ENCODE measurements around the gene PSEN1. TPM values are rescaled to one million over a fixed set of nuclear protein-coding genes. Genes with fewer than 3 reads are reported as not detected.

The PSEN1 gene
- polyA plus RNA-seq, 1 donor (not counting 4 experiments of a cell fraction or from before 2014, with no cell fraction given), result 32.6 TPM

DNA sequence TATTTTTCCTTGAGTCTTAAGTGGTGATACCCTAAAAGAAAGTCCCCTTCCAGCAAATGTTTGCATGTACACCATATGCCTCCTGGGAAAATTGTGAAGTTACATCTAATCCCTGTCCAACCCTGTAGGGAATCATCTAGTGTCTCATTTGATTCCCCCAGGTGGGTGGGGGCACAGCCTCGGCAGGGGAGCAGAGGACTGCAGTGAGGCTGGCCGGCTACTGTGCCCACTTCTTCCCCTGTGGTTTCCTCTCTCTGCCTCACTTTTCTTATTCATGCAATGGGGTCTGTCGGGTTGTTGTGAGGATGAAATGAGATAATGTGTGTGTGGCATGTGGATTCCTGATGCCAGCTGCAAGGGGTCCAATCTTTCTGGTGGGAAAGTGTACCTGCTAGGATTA is 107.0 kb downstream of the PSEN1 start:
- H3K4me2 ChIP-seq (ENCODE audit: control insufficient read depth, extremely low read depth, insufficient read depth, low read depth, low read length), result no peak overlapping the region
- TF ChIP-seq EZH2 (IDR thresholded peaks at IDR 0.05; ENCODE audit: low read length), result no peak
- TF ChIP-seq, protein P1, sequence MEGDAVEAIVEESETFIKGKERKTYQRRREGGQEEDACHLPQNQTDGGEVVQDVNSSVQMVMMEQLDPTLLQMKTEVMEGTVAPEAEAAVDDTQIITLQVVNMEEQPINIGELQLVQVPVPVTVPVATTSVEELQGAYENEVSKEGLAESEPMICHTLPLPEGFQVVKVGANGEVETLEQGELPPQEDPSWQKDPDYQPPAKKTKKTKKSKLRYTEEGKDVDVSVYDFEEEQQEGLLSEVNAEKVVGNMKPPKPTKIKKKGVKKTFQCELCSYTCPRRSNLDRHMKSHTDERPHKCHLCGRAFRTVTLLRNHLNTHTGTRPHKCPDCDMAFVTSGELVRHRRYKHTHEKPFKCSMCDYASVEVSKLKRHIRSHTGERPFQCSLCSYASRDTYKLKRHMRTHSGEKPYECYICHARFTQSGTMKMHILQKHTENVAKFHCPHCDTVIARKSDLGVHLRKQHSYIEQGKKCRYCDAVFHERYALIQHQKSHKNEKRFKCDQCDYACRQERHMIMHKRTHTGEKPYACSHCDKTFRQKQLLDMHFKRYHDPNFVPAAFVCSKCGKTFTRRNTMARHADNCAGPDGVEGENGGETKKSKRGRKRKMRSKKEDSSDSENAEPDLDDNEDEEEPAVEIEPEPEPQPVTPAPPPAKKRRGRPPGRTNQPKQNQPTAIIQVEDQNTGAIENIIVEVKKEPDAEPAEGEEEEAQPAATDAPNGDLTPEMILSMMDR (optimal IDR thresholded peaks at IDR 0.05 in 1 of 3, IDR thresholded peaks at IDR 0.05 in 1 of 3, conservative IDR thresholded peaks at IDR 0.05 in 1 of 3; ENCODE audit: extremely low read depth in 1 of 3, insufficient read depth in 2 of 3, low read length in 3 of 3), result no peak
- dilution Hi-C loops (cut with MboI; ENCODE audit: extremely low pct_ligation_motif_present, low sequenced_read_pairs), result no loop called here
- FAIRE-seq, result no peak
- H2AFZ ChIP-seq (ENCODE audit: control insufficient read depth, low read length), result no peak overlapping the region
- no peak overlapping the region for H3K4me3 ChIP-seq (ENCODE audit: control insufficient read depth in 2 of 3, extremely low read depth in 1 of 3, insufficient read depth in 2 of 3, low read depth in 1 of 3, low read length in 3 of 3)
- peaks cover 42% of the 10 kb centered on the region for H3K4me1 ChIP-seq (ENCODE audit: control insufficient read depth, extremely low read depth, insufficient read depth, low read length)
- peaks cover 22% of the 10 kb centered on the region for H3K27me3 ChIP-seq (ENCODE audit: control insufficient read depth, extremely low read depth, insufficient read depth, low read length)
- H3K9ac ChIP-seq (ENCODE audit: control insufficient read depth, extremely low read depth, insufficient read depth, low read length), result no peak overlapping the region
- H3K79me2 ChIP-seq (ENCODE audit: control insufficient read depth, insufficient read depth, low read length), result peaks cover 10% of the 10 kb centered on the region
- H3K9me3 ChIP-seq (ENCODE audit: control insufficient read depth, low read depth, low read length), result no peaks in the 10 kb centered on the region
- H3K36me3 ChIP-seq (ENCODE audit: control insufficient read depth in 2 of 2, extremely low read depth in 1 of 2, insufficient read depth in 2 of 2, low read length in 2 of 2), result no peaks in the 10 kb centered on the region
- no peak overlapping the region for H3K27ac ChIP-seq (ENCODE audit: control insufficient read depth, insufficient read depth, low read length)
- H4K20me1 ChIP-seq (ENCODE audit: control insufficient read depth, extremely low read depth, insufficient read depth, low read length), result no peaks in the 10 kb centered on the region
- peaks cover 3% of the 10 kb centered on the region for H3K9me1 ChIP-seq (ENCODE audit: control insufficient read depth, extremely low read depth, insufficient read depth, low read length)
- no peak for DNase-seq (ENCODE audit: low read depth, low spot score)

DNA sequence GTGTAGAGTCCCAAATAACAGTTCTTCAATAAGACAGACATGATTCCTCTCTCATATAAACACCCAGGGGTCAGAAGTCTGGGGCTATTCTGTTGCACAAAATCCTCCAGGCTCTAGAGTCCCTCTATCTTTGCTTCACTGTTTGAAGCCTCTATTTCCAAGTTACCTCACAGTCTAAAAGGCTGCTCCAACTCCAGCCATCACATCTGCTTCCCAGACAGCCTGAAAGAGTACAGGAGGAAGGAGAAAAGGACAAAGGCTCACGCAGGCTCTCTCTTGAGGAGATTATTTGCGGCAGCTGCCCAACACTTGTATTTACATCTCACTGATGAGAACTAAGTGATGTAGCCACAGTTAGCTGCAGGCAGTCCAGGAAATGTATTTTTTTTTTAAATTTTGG is 107.4 kb downstream of the PSEN1 start:
- no peaks in the 10 kb centered on the region for H4K20me1 ChIP-seq (ENCODE audit: control insufficient read depth, extremely low read depth, insufficient read depth, low read length)
- no peaks in the 10 kb centered on the region for H3K9me3 ChIP-seq (ENCODE audit: control insufficient read depth, low read depth, low read length)
- peaks cover 10% of the 10 kb centered on the region for H3K79me2 ChIP-seq (ENCODE audit: control insufficient read depth, insufficient read depth, low read length)
- H2AFZ ChIP-seq (ENCODE audit: control insufficient read depth, low read length), result no peak overlapping the region
- no peaks in the 10 kb centered on the region for H3K36me3 ChIP-seq (ENCODE audit: control insufficient read depth in 2 of 2, extremely low read depth in 1 of 2, insufficient read depth in 2 of 2, low read length in 2 of 2)
- TF ChIP-seq EZH2 (IDR thresholded peaks at IDR 0.05; ENCODE audit: low read length), result no peak
- TF ChIP-seq, protein P1 (optimal IDR thresholded peaks at IDR 0.05 in 1 of 3, IDR thresholded peaks at IDR 0.05 in 1 of 3, conservative IDR thresholded peaks at IDR 0.05 in 1 of 3; ENCODE audit: extremely low read depth in 1 of 3, insufficient read depth in 2 of 3, low read length in 3 of 3), result no peak
- H3K4me3 ChIP-seq (ENCODE audit: control insufficient read depth in 2 of 3, extremely low read depth in 1 of 3, insufficient read depth in 2 of 3, low read depth in 1 of 3, low read length in 3 of 3), result no peak overlapping the region
- H3K4me1 ChIP-seq (ENCODE audit: control insufficient read depth, extremely low read depth, insufficient read depth, low read length), result peaks cover 41% of the 10 kb centered on the region
- H3K9me1 ChIP-seq (ENCODE audit: control insufficient read depth, extremely low read depth, insufficient read depth, low read length), result peaks cover 3% of the 10 kb centered on the region
- no peak overlapping the region for H3K9ac ChIP-seq (ENCODE audit: control insufficient read depth, extremely low read depth, insufficient read depth, low read length)
- dilution Hi-C loops (cut with MboI; ENCODE audit: extremely low pct_ligation_motif_present, low sequenced_read_pairs), result no loop called here
- no peak overlapping the region for H3K27ac ChIP-seq (ENCODE audit: control insufficient read depth, insufficient read depth, low read length)
- H3K27me3 ChIP-seq (ENCODE audit: control insufficient read depth, extremely low read depth, insufficient read depth, low read length), result peaks cover 20% of the 10 kb centered on the region
- DNase-seq (ENCODE audit: low read depth, low spot score) (no peak), FAIRE-seq (no peak)
- no peak overlapping the region for H3K4me2 ChIP-seq (ENCODE audit: control insufficient read depth, extremely low read depth, insufficient read depth, low read depth, low read length)
